ENCODE measurements around the gene JAZF1. TPM values are rescaled to one million over a fixed set of nuclear protein-coding genes. Genes with fewer than 3 reads are reported as not detected.

JAZF1 gene
- total RNA-seq, 4 donors from 2014 or later = 27.8 to 36.5 (median 30.5) TPM

DNA sequence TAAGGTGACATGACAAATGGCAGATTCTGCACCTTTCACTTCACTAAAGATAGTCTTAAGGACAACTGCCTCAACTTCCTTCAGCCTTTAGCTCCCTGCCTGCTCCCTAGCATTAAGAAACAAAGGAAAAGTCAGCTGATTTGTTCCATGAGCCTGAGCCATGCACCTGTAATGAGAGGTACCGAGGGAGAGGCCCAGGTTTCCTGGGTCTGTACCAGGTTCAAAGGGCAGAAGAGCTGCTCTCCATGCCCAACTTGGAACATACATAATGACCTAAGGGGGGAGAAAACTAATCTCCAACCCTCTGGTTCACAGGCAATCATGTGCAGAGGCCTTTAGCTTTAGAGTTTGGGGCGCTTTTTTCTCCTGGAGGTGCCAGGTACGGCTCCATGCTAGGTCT, 111.2 kb downstream of the JAZF1 start:
- Histone ChIP-seq H3K36me3 (no peaks in the 10 kb centered on the region), H3K9me3 (no peaks in the 10 kb centered on the region), H3K27me3 (no peaks in the 10 kb centered on the region), H3K4me3 (no peak overlapping the region), H3K4me1 (peaks cover 11 to 87% (median 18%) of the 10 kb centered on the region in 3 donors), H3K27ac (peak overlapping the region; percentile 39 to 78 (median 69))
- TF ChIP-seq EP300 (IDR thresholded peaks at IDR 0.05) = no peak
- no peak for TF ChIP-seq POLR2AphosphoS5 (IDR thresholded peaks at IDR 0.05)
- no peak for TF ChIP-seq POLR2A (IDR thresholded peaks at IDR 0.05)
- TF ChIP-seq, protein P1, sequence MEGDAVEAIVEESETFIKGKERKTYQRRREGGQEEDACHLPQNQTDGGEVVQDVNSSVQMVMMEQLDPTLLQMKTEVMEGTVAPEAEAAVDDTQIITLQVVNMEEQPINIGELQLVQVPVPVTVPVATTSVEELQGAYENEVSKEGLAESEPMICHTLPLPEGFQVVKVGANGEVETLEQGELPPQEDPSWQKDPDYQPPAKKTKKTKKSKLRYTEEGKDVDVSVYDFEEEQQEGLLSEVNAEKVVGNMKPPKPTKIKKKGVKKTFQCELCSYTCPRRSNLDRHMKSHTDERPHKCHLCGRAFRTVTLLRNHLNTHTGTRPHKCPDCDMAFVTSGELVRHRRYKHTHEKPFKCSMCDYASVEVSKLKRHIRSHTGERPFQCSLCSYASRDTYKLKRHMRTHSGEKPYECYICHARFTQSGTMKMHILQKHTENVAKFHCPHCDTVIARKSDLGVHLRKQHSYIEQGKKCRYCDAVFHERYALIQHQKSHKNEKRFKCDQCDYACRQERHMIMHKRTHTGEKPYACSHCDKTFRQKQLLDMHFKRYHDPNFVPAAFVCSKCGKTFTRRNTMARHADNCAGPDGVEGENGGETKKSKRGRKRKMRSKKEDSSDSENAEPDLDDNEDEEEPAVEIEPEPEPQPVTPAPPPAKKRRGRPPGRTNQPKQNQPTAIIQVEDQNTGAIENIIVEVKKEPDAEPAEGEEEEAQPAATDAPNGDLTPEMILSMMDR (IDR thresholded peaks at IDR 0.05) = no peak
- ATAC-seq = no peak
- WGBS, 2 donors (ENCODE audit: low coverage in 1 of 2) = 48 to 67% methylated on average over 2 of the region's 3 CpGs

DNA sequence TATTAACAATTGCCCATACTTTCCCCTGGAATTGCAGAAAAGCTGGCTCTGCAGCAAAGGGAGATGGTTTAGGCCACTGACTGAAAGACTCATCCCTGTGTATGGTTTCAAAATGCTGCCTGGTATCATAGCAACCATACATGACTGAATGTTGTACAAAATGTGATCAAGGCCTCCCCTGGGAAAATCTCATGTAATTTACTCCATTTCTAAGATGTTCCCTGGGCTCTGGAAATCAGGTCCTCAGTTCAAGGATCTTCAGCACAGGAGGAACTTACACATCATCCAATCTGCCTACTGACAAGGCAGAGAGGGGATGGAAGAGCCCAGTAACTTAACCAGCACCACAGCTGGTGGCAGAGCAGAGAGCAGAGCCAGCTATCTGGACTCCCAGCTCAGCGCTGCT, 111.8 kb downstream of the JAZF1 start:
- TF ChIP-seq EP300 (IDR thresholded peaks at IDR 0.05) (no peak), POLR2AphosphoS5 (IDR thresholded peaks at IDR 0.05) (no peak), POLR2A (IDR thresholded peaks at IDR 0.05) (no peak)
- TF ChIP-seq, protein P1 (IDR thresholded peaks at IDR 0.05) = no peak
- H3K9me3 ChIP-seq = no peaks in the 10 kb centered on the region
- peak overlapping the region; percentile 6 to 78 (median 69) for H3K27ac ChIP-seq
- no peak for ATAC-seq
- no peaks in the 10 kb centered on the region for H3K36me3 ChIP-seq
- peaks cover 11 to 87% (median 18%) of the 10 kb centered on the region in 3 donors for H3K4me1 ChIP-seq
- no peak overlapping the region for H3K4me3 ChIP-seq
- H3K27me3 ChIP-seq = no peaks in the 10 kb centered on the region
- WGBS, 2 donors (ENCODE audit: low coverage in 1 of 2) = 67 to 100% methylated on average over 1 of the region's 1 CpG

DNA sequence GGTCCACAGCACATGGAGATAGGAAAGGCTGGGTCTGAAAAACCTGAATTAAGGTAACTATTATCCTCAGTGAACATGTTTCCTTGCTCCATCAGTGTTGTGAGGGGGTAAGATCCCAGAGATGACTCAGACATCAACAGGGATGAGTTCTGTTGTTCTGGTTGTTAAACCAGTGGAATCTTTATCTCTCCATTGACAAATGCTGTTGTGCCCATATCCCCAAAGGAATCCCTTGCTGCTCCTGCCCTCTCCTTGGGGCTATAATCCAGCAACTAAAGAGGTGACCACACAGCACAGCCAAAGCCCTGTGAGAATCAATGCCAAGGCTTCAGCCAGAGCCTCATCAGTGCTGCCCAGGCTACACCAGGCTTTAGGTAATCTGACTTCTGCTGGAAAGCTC, 113.4 kb downstream of the JAZF1 start:
- TF ChIP-seq POLR2A (IDR thresholded peaks at IDR 0.05) (no peak), POLR2AphosphoS5 (IDR thresholded peaks at IDR 0.05) (no peak), EP300 (IDR thresholded peaks at IDR 0.05) (no peak)
- TF ChIP-seq, protein P1 (IDR thresholded peaks at IDR 0.05) = no peak
- Histone ChIP-seq H3K27ac (no peak overlapping the region), H3K27me3 (no peaks in the 10 kb centered on the region), H3K9me3 (no peaks in the 10 kb centered on the region), H3K36me3 (no peaks in the 10 kb centered on the region), H3K4me1 (peaks cover 17 to 91% (median 22%) of the 10 kb centered on the region in 3 donors), H3K4me3 (no peak overlapping the region)
- ATAC-seq = no peak

DNA sequence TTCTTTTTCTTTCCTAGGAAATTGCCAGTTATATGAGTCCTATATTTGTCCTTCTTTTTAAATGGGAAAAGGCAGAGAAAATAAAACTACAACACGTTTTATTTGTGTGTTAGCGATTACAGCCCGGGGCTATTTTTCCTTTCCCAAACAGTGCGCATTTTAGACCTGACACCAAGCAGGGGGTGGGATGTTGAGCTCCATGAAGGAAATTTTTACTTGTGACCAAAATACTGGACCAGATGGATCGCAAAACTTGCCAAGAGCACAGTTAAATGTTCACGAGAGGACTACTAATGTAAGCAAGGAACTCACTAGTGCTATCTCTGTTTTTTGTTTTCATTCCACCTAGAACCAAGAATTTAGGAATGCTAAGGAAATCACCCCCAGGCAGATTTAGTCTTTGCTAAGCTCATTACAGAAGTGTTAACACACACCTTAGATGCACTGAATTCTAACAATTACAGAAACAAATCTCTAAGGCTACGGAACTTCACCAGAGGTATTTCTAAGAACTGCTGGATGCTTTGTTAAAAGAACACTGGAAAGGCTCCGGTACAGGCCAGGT, 114.8 kb downstream of the JAZF1 start:
- no peak for ATAC-seq
- H3K27me3 ChIP-seq = no peaks in the 10 kb centered on the region
- peaks cover 16 to 88% (median 22%) of the 10 kb centered on the region in 3 donors for H3K4me1 ChIP-seq
- H3K27ac ChIP-seq = peak overlapping the region; percentile 53 to 76 (median 72)
- 40 to 46% methylated on average over 4 to 8 of the region's 8 CpGs for WGBS, 2 donors (ENCODE audit: low coverage in 1 of 2)
- no peaks in the 10 kb centered on the region for H3K9me3 ChIP-seq
- no peak for TF ChIP-seq EP300 (IDR thresholded peaks at IDR 0.05)
- no peak for TF ChIP-seq POLR2AphosphoS5 (IDR thresholded peaks at IDR 0.05)
- TF ChIP-seq POLR2A (IDR thresholded peaks at IDR 0.05) = no peak
- TF ChIP-seq, protein P1 (IDR thresholded peaks at IDR 0.05) = no peak
- no peaks in the 10 kb centered on the region for H3K36me3 ChIP-seq
- H3K4me3 ChIP-seq = no peak overlapping the region

DNA sequence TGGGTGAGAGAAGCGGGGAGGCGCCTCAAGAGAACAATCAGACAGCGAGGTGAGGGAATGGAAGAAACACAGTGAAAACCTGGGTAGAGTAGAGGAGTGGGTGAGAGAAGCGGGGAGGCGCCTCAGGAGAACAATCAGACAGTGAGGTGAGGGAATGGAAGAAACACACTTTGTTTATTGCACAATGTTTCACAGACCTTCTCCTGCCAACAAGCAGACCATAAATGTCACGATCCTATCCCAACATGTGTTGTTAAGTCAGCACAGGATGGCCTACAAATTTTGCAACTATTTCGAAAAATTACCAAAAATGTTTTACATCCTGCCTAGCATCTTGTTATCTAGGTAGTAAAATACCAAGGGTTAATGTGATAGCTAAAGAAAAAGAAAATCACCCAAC, 115.3 kb downstream of the JAZF1 start:
- TF ChIP-seq POLR2A (IDR thresholded peaks at IDR 0.05) (no peak), POLR2AphosphoS5 (IDR thresholded peaks at IDR 0.05) (peak; percentile 41), EP300 (IDR thresholded peaks at IDR 0.05) (no peak)
- TF ChIP-seq, protein P1 (IDR thresholded peaks at IDR 0.05) = no peak
- Histone ChIP-seq H3K27ac (peak overlapping the region; percentile 60 to 76 (median 72)), H3K36me3 (no peaks in the 10 kb centered on the region), H3K27me3 (no peaks in the 10 kb centered on the region), H3K9me3 (no peaks in the 10 kb centered on the region), H3K4me1 (peaks cover 13 to 83% (median 20%) of the 10 kb centered on the region in 3 donors), H3K4me3 (no peak overlapping the region)
- 81 to 88% methylated on average over 6 to 7 of the region's 7 CpGs for WGBS, 2 donors (ENCODE audit: low coverage in 1 of 2)
- peak; percentile 72 for ATAC-seq

Measured in gastroesophageal sphincter (tissue), 4 donors.